Gastroesophageal sphincter (tissue), 4 donors: Measurements from ENCODE around the gene RNF152. TPM values are rescaled to one million over a fixed set of nuclear protein-coding genes. Genes with fewer than 3 reads are reported as not detected.

Experiments
- ATAC-seq: fragments of 150-250 bp; one replicate; pipeline ENCODE4 v1.9.1; 2016; ENCODE audit warnings: mild to moderate bottlenecking, moderate library complexity
- H3K27ac ChIP-seq, 4 donors: fragments of 200-600 bp; sonication (generic) in 3 of 4; 1 replicate in 3 of 4; 2 replicates in 1 of 4; pipeline ENCODE4 v1.5.1; 2016 to 2019
- H3K27me3 ChIP-seq: fragments of 200-600 bp; sonication (generic); one replicate; pipeline ENCODE4 v1.5.1; 2019
- H3K36me3 ChIP-seq, 2 donors: fragments of 200-600 bp; sonication (generic); one replicate each; pipeline ENCODE4 v1.5.1; 2019; ENCODE audit warnings: control low read depth in 1 of 2
- H3K4me1 ChIP-seq, 3 donors: fragments of 200-600 bp; sonication (generic); 1 replicate in 2 of 3; 2 replicates in 1 of 3; pipeline ENCODE4 v1.5.1; 2016 to 2019; ENCODE audit warnings: control low read depth in 2 of 3
- H3K4me3 ChIP-seq, 2 donors: fragments of 200-600 bp; sonication (generic); one replicate each; pipeline ENCODE4 v1.5.1; 2019; ENCODE audit warnings: mild to moderate bottlenecking in 1 of 2, moderate library complexity in 1 of 2
- H3K9me3 ChIP-seq, 3 donors: fragments of 200-600 bp; sonication (generic); one replicate each; pipeline ENCODE4 v1.5.1; 2017 to 2019; ENCODE audit warnings: control low read depth in 2 of 3
- CTCF ChIP-seq, 4 experiments: fragments of 200-600 bp in 2 of 4; fragments of 450-650 bp in 2 of 4; sonication (generic) in 1 of 4; IDR thresholded peaks; one replicate each; pipeline ENCODE4 v1.5.1; 2017 to 2019; ENCODE audit warnings: antibody characterized with exemption in 4 of 4, mild to moderate bottlenecking in 2 of 4, moderate library complexity in 2 of 4
- EP300 ChIP-seq: sonication (generic); formaldehyde crosslinking; IDR thresholded peaks from one replicate; pipeline ENCODE4 v1.6.1; 2017; ENCODE audit warnings: antibody characterized with exemption, mild to moderate bottlenecking
- POLR2A ChIP-seq, 2 donors: fragments of 450-650 bp; IDR thresholded peaks; one replicate each; pipeline ENCODE4 v1.6.1; 2017; ENCODE audit warnings: antibody characterized with exemption in 2 of 2, mild to moderate bottlenecking in 2 of 2, moderate library complexity in 1 of 2
- POLR2AphosphoS5 ChIP-seq: sonication (generic); formaldehyde crosslinking; IDR thresholded peaks from one replicate; pipeline ENCODE4 v1.6.1; 2017; ENCODE audit warnings: antibody characterized with exemption
- WGBS, 2 donors: methylation state at CpG; one replicate each; pipeline ENCODE4 v1.1.5; 2018; ENCODE audit warnings: low coverage in 1 of 2; 5-methylcytosine and 5-hydroxymethylcytosine counted together
- total RNA-seq, 4 donors: library from RNA; depleted of rRNA; stranded (reverse); fragments of >200 nt; gene quantifications; one replicate each; pipeline ENCODE4 v1.1.0, GENCODE V29; 2016

Gene RNF152
- total RNA-seq = 10 to 100 TPM in 2 of 4 donors, 1 to 10 TPM in 2; 9.0 to 11.2 (median 10.1) TPM

- Histone ChIP-seq H3K4me1 (peaks cover 0 to 32% (median 4%) of the 10 kb centered on the region in 3 donors), H3K27me3 (peaks cover 16% of the 10 kb centered on the region), H3K4me3 (peak within 1 kb of the TSS; percentile 85 to 87), H3K36me3 (no peaks in the 10 kb centered on the region), H3K27ac (peak within 1 kb of the TSS; percentile 7 to 88 (median 62)), H3K9me3 (no peaks in the 10 kb centered on the region)
- TF ChIP-seq POLR2A (IDR thresholded peaks at IDR 0.05) = no peak
- no peak for TF ChIP-seq CTCF (IDR thresholded peaks at IDR 0.05)
- TF ChIP-seq POLR2AphosphoS5 = no peak
- no peak for TF ChIP-seq EP300
- ATAC-seq = no peak
- 1 to 19% methylated on average over 10 to 13 of the region's 28 CpGs for WGBS, 2 donors
Measured at GRCh38 chr18:61892683-61893308, at the start of gene RNF152. TSS of gene RNF152 (minus strand) at chr18:61893007. CDS start at chr18:61816463, 76,544 bp downstream.

- Histone ChIP-seq H3K36me3 (no peaks in the 10 kb centered on the region), H3K27ac (no peak overlapping the region), H3K27me3 (no peaks in the 10 kb centered on the region), H3K4me3 (no peak overlapping the region), H3K4me1 (no peaks in the 10 kb centered on the region), H3K9me3 (no peaks in the 10 kb centered on the region)
- WGBS, 2 donors = 50 to 55% methylated on average over 1 of the region's 1 CpG
- ATAC-seq = no peak
- TF ChIP-seq POLR2AphosphoS5 = no peak
- no peak for TF ChIP-seq EP300
- TF ChIP-seq POLR2A (IDR thresholded peaks at IDR 0.05) = no peak
Measured at GRCh38 chr18:61941948-61942471, 49.2 kb upstream of the RNF152 start.

GRCh38 chr18:61939046-61939674, 46.4 kb upstream of the RNF152 start:
- Histone ChIP-seq H3K27me3 (no peaks in the 10 kb centered on the region), H3K4me3 (no peak overlapping the region), H3K27ac (no peak overlapping the region), H3K9me3 (no peaks in the 10 kb centered on the region), H3K36me3 (no peaks in the 10 kb centered on the region), H3K4me1 (no peaks in the 10 kb centered on the region)
- TF ChIP-seq EP300 = no peak
- no peak for TF ChIP-seq POLR2AphosphoS5
- no peak for TF ChIP-seq CTCF (IDR thresholded peaks at IDR 0.05)
- TF ChIP-seq POLR2A (IDR thresholded peaks at IDR 0.05) = no peak
- WGBS, 2 donors = 84 to 90% methylated on average over 2 to 4 of the region's 4 CpGs
- ATAC-seq = no peak

GRCh38 chr18:61935362-61935761, 42.6 kb upstream of the RNF152 start:
- TF ChIP-seq POLR2AphosphoS5 (no peak), EP300 (no peak), POLR2A (IDR thresholded peaks at IDR 0.05) (no peak)
- no peak for ATAC-seq
- WGBS, 2 donors = 59% methylated on average over 3 of the region's 3 CpGs
- Histone ChIP-seq H3K4me3 (no peak overlapping the region), H3K4me1 (no peaks in the 10 kb centered on the region), H3K36me3 (no peaks in the 10 kb centered on the region), H3K27me3 (no peaks in the 10 kb centered on the region), H3K27ac (no peak overlapping the region), H3K9me3 (no peaks in the 10 kb centered on the region)

GRCh38 chr18:61931654-61932379, 39.0 kb upstream of the RNF152 start:
- no peak overlapping the region for H3K27ac ChIP-seq
- H3K4me1 ChIP-seq = no peaks in the 10 kb centered on the region
- H3K4me3 ChIP-seq = no peak overlapping the region
- 91 to 94% methylated on average over 4 to 6 of the region's 6 CpGs for WGBS, 2 donors
- no peak for ATAC-seq
- H3K27me3 ChIP-seq = no peaks in the 10 kb centered on the region
- H3K9me3 ChIP-seq = peaks cover 0 to 8% (median 0%) of the 10 kb centered on the region in 3 donors
- H3K36me3 ChIP-seq = no peaks in the 10 kb centered on the region
- TF ChIP-seq POLR2A (IDR thresholded peaks at IDR 0.05) (no peak), POLR2AphosphoS5 (no peak), EP300 (no peak), CTCF (IDR thresholded peaks at IDR 0.05) (no peak)
